GM12892 (cell line): ENCODE results near the gene SLC12A4.

Source experiments
- POLR2A ChIP-seq: IDR thresholded peaks from 2 replicates; pipeline ENCODE4 v1.6.1; 2011; ENCODE audit warnings: low read depth, low read length, control low read depth
- POLR2AphosphoS5 ChIP-seq: IDR thresholded peaks from 2 replicates; pipeline ENCODE4 v1.6.1; 2011; ENCODE audit warnings: low read depth, low read length, control low read depth
- TAF1 ChIP-seq: IDR thresholded peaks from 2 replicates; pipeline ENCODE4 v1.6.1; 2011; ENCODE audit warnings: low read depth, mild to moderate bottlenecking, control low read depth, low read length, borderline replicate concordance

- TF ChIP-seq POLR2A = no peak
- TF ChIP-seq POLR2AphosphoS5 = no peak
- TF ChIP-seq TAF1 = no peak
Measured at GRCh38 chr16:67977005-67977404, 8.6 kb upstream of the SLC12A4 start.
